Measurements from ENCODE around the gene APOBR.
"Not testable (repeated sequence)": the region's sequence is repeated elsewhere in the genome, so short reads cannot be mapped to it uniquely, and the experiment has no call there.

APOBR gene

DNA sequence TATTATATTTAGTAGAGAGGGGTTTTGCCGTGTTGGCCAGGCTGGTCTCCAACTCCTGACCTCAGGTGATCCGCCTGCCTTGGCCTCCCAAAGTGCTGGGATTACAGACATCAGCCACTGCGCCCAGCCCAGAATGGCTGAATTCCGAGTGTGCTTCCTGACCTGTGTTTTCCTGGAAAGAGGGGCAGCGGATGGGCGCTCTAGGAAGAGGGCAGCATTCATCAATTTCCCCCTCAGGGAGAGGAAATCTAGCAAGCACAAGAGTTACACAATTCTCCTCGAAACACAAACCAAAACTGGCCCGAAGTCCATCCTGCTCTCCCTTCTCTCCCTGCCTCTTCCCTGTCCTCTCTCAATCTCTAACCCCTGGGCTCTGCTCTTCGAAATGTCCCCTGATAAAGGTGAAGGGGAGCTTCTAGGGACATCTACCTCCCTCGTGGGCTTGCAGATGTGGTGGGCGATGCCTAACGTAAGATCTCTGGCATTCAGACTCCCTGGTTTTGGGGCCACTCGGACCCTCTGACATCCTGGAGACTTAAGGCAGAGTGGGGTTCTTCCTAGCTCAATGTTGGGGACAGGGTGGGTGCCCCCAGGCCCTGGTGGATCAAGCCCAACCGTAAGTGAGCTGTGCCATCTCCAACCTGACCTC, 11.2 kb downstream of the APOBR start:
- H3K4me3 Mint-ChIP-seq = no peak overlapping the region
- H3K4me1 Mint-ChIP-seq (ENCODE audit: low read depth) = peaks cover 13% of the 10 kb centered on the region
- H3K9me3 Mint-ChIP-seq (ENCODE audit: low read depth) = no peaks in the 10 kb centered on the region
- no peaks in the 10 kb centered on the region for H3K36me3 Mint-ChIP-seq
- H3K27me3 Mint-ChIP-seq = no peaks in the 10 kb centered on the region
- no peak overlapping the region for H3K27ac Mint-ChIP-seq

GRCh38 chr16:28511031-28511430, 16.6 kb downstream of the APOBR start:
- Mint-ChIP-seq H3K36me3 (no peaks in the 10 kb centered on the region), H3K9me3 (ENCODE audit: low read depth) (no peaks in the 10 kb centered on the region), H3K4me3 (no peak overlapping the region), H3K27ac (no peak overlapping the region), H3K4me1 (ENCODE audit: low read depth) (peaks cover 12% of the 10 kb centered on the region), H3K27me3 (no peaks in the 10 kb centered on the region)

DNA sequence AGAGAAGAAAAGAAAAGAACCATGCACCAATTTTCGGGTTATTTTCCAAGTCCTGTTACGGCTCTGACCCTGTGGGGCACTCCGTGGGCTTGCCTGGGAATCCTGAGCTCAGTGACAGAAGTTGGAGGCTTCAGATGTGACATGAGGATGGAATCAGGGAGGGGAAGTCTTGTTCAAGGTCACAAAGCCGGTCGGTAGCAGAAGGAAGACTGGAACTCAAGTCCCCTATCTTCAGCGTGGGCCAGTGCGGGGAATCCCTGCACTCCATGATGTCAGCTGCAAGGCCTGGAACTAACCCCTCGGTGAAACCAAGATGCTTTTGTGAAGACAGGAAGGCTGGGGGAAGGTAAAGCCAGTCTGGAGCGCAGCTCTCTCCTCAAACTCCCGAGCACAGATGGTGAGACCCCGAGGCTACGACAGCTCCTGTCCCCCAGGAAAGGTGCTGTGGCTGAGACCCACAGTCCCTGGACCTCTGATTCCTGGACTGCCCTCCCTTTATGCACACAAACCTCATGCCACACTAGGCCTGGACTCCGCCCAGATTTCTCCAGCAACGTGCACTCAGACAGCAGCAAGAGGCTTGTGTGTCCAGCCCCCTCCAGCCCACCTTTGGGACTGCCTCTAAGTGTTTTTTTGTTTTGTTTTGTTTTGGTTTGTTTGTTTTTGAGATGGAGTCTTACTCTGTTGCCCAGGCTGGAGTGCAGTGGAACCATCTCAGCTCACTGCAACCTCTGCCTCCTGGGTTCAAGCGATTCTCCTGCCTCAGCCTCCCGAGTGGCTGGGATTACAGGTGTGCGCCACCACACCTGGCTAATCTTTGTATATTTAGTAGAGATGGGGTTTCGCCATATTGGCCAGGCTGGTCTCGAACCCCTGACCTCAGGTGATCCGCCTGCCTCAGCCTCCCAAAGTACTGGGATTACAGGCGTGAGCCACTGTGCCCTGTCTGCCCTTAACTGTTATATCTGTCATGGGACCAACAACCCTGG, 17.7 kb downstream of the APOBR start:
- Mint-ChIP-seq H3K27ac (no peak overlapping the region), H3K4me3 (no peak overlapping the region), H3K27me3 (no peaks in the 10 kb centered on the region), H3K36me3 (no peaks in the 10 kb centered on the region), H3K4me1 (ENCODE audit: low read depth) (peaks cover 10% of the 10 kb centered on the region), H3K9me3 (ENCODE audit: low read depth) (no peaks in the 10 kb centered on the region)

DNA sequence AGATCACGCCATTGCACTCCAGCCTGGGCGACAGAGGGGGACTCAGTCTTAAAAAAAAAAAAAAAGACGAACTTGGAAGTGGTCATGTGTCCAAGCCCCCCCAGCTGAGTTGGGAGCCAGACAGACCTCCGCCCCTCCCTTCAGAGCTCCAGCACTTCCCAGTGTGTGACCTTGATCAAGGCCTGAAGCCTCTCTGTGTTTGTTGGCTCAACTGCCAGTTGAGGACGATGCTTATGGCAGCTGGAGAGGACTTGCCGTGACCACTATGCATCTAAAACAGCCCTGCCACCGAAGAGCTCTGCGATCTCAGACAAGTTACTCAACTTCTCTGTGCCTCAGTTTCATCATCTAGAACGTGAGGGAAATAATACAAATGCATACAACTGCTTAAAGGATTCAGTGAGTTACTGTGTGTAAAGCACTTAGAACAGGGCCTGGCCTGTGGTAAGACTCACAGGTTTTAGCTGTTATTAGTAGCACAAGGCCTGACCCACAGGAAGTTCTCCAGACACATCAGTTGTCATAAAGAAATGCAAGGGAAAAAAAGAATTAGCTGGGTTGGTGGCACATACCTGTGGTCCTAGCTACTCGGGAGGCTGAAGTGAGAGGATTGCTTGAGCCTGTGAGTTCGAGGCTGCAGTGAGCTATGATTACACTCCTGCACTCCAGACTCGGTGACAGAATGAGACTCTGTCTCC, 19.2 kb downstream of the APOBR start:
- Mint-ChIP-seq H3K4me1 (ENCODE audit: low read depth) (peaks cover 2% of the 10 kb centered on the region), H3K27ac (no peak overlapping the region), H3K27me3 (no peaks in the 10 kb centered on the region), H3K36me3 (no peaks in the 10 kb centered on the region), H3K9me3 (ENCODE audit: low read depth) (no peaks in the 10 kb centered on the region), H3K4me3 (no peak overlapping the region)

DNA sequence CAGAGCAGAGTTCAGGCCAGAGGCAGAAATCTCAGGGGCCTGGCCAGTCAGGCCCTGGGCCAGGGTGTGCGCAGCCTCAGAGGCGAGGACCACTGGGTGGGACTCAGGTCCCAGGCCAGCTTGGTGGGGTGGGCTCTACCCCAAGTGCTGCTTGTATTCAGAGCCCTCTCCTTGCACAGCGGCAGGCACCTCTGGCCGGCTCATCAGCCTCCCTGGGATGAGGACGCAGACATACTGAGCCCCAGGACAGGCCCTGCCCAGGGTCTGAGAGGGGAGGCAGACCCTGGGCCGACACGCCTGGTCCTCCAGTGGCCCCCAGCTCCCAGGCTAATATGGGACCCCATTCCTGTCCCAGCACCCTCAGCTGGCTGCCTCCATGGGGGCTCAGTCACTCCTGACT, 19.8 kb downstream of the APOBR start:
- Mint-ChIP-seq H3K4me3 (no peak overlapping the region), H3K36me3 (no peaks in the 10 kb centered on the region), H3K9me3 (ENCODE audit: low read depth) (no peaks in the 10 kb centered on the region), H3K4me1 (ENCODE audit: low read depth) (peaks cover 2% of the 10 kb centered on the region), H3K27ac (no peak overlapping the region), H3K27me3 (no peaks in the 10 kb centered on the region)

GRCh38 chr16:28520672-28521071, 26.2 kb downstream of the APOBR start:
- H3K36me3 Mint-ChIP-seq = no peaks in the 10 kb centered on the region
- no peak overlapping the region for H3K27ac Mint-ChIP-seq
- H3K4me1 Mint-ChIP-seq (ENCODE audit: low read depth) = peaks cover 5% of the 10 kb centered on the region
- no peaks in the 10 kb centered on the region for H3K27me3 Mint-ChIP-seq
- no peaks in the 10 kb centered on the region for H3K9me3 Mint-ChIP-seq (ENCODE audit: low read depth)
- H3K4me3 Mint-ChIP-seq = no peak overlapping the region

DNA sequence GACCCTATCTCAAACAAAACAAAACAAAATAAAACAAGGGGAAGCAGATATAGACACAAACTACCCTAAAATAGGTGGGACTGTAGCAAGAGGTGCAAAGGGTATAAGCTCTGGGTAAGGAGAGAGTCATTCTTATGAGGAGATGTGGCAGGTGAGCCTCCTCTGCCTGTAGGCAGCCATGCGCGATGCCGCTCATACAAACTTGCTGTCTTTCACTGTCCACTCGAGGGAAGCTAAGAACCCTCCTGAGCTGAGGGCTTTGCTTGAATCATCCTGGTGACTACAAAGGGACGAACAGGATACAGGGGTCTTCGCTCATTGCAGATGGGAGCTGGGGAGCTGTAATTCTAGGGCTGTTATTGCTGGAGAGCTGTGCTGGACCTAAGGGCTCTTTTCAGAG, 27.0 kb downstream of the APOBR start:
- Mint-ChIP-seq H3K9me3 (ENCODE audit: low read depth) (no peaks in the 10 kb centered on the region), H3K27ac (no peak overlapping the region), H3K27me3 (no peaks in the 10 kb centered on the region), H3K36me3 (no peaks in the 10 kb centered on the region), H3K4me1 (ENCODE audit: low read depth) (peaks cover 5% of the 10 kb centered on the region), H3K4me3 (no peak overlapping the region)

GRCh38 chr16:28522792-28523191, 28.3 kb downstream of the APOBR start:
- H3K27ac Mint-ChIP-seq = no peak overlapping the region
- H3K36me3 Mint-ChIP-seq = no peaks in the 10 kb centered on the region
- peaks cover 5% of the 10 kb centered on the region for H3K4me1 Mint-ChIP-seq (ENCODE audit: low read depth)
- H3K4me3 Mint-ChIP-seq = no peak overlapping the region
- H3K27me3 Mint-ChIP-seq = no peaks in the 10 kb centered on the region
- no peaks in the 10 kb centered on the region for H3K9me3 Mint-ChIP-seq (ENCODE audit: low read depth)

GRCh38 chr16:28524681-28525171, 30.3 kb downstream of the APOBR start:
- no peaks in the 10 kb centered on the region for H3K9me3 Mint-ChIP-seq (ENCODE audit: low read depth)
- no peak overlapping the region for H3K27ac Mint-ChIP-seq
- H3K4me1 Mint-ChIP-seq (ENCODE audit: low read depth) = peaks cover 5% of the 10 kb centered on the region
- no peaks in the 10 kb centered on the region for H3K27me3 Mint-ChIP-seq
- H3K36me3 Mint-ChIP-seq = no peaks in the 10 kb centered on the region
- H3K4me3 Mint-ChIP-seq = no peak overlapping the region

- Mint-ChIP-seq H3K4me1 (ENCODE audit: low read depth) (peaks cover 5% of the 10 kb centered on the region), H3K9me3 (ENCODE audit: low read depth) (no peaks in the 10 kb centered on the region), H3K36me3 (no peaks in the 10 kb centered on the region), H3K27me3 (no peaks in the 10 kb centered on the region), H3K27ac (no peak overlapping the region), H3K4me3 (no peak overlapping the region)
Observed at GRCh38 chr16:28526201-28527099, 32.0 kb downstream of the APOBR start.

DNA sequence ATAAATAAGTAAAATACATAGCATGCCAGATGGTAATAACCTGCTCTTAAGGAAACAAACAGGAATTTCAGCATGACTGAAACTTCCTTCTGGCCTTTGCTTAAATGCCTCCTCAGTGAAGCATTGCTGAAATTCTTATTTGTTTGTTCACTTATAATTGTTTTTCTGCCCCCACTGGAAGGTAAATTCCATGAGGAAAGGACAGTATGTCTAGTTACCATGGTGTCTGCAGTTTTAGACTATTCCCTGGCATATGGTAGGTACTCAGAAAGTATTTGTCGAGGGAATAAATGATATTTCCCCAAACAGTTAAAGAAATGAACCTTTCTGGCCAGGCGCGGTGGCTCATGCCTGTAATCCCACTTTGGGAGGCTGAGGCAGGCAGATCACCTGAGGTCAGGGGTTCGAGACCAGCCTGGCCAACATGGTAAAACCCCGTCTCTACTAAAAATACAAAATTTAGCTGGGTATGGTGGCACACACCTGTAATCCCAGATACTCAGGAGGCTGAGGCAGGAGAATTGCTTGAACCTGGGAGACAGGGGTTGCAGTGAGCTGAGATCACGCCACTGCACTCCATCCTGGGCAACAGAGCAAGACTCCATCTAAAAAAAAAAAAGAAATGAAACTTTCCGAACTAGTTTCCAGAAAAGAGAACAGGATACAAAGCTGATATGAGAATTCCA, 32.8 kb downstream of the APOBR start:
- not testable (repeated sequence) for H3K27ac Mint-ChIP-seq; H3K27me3 Mint-ChIP-seq; H3K9me3 Mint-ChIP-seq (ENCODE audit: low read depth); H3K4me1 Mint-ChIP-seq (ENCODE audit: low read depth); H3K36me3 Mint-ChIP-seq; H3K4me3 Mint-ChIP-seq

GRCh38 chr16:28527985-28528384, 33.5 kb downstream of the APOBR start:
- Mint-ChIP-seq H3K27ac (no peak overlapping the region), H3K4me3 (no peak overlapping the region), H3K4me1 (ENCODE audit: low read depth) (peaks cover 5% of the 10 kb centered on the region), H3K27me3 (no peaks in the 10 kb centered on the region), H3K9me3 (ENCODE audit: low read depth) (no peaks in the 10 kb centered on the region), H3K36me3 (no peaks in the 10 kb centered on the region)

GRCh38 chr16:28528463-28528867, 34.0 kb downstream of the APOBR start:
- Mint-ChIP-seq H3K4me3 (no peak overlapping the region), H3K27me3 (no peaks in the 10 kb centered on the region), H3K27ac (no peak overlapping the region), H3K36me3 (no peaks in the 10 kb centered on the region), H3K9me3 (ENCODE audit: low read depth) (no peaks in the 10 kb centered on the region), H3K4me1 (ENCODE audit: low read depth) (peaks cover 9% of the 10 kb centered on the region)

DNA sequence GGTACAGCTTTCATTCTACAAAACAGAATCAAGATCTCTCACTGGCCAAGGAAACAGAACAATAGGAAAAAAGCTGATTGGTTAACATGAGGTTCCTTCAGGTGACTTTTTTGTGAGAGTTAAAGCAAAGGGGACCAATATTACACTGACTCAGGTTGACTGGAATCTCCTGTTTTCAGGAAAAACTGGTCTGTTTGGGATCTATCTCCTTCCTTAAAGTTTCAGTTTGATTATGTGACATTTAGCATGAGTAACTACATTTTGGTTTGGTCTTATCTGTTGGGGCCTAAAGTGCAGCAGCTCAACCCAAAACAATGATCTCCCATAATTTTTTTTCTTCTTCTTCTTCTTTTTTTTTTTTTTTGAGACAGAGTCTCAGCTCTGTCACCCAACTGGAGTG, 34.7 kb downstream of the APOBR start:
- Mint-ChIP-seq H3K36me3 (no peaks in the 10 kb centered on the region), H3K27ac (no peak overlapping the region), H3K4me3 (no peak overlapping the region)

More for the DNA sequence above, 34.7 kb downstream of the APOBR start:
- Mint-ChIP-seq H3K4me1 (ENCODE audit: low read depth) (peaks cover 14% of the 10 kb centered on the region), H3K27me3 (no peaks in the 10 kb centered on the region), H3K9me3 (ENCODE audit: low read depth) (no peaks in the 10 kb centered on the region)
